Effector CD4-positive, alpha-beta T cell (primary cell): Measurements from ENCODE around the gene RAB13.

ENCODE experiments used
- DNase-seq: peaks from one replicate; pipeline ENCODE4 v3.0.0-alpha.2; 2020

The RAB13 gene

GRCh38 chr1:153977250-153978240 lies 8.6 kb downstream of the RAB13 start, which contains the start of gene JTB:
Gene JTB, minus strand, starts transcription at chr1:153977674. Its CDS starts 422 bp downstream, at chr1:153977252.
- peak; percentile 86 for DNase-seq

- no peak for DNase-seq
Measured at GRCh38 chr1:153976819-153977249, 9.3 kb downstream of the RAB13 start.

GRCh38 chr1:153973525-153973924 lies 12.6 kb downstream of the RAB13 start:
- no peak for DNase-seq

- no peak for DNase-seq
Measured at GRCh38 chr1:153973071-153973470, 13.1 kb downstream of the RAB13 start.

- DNase-seq: no peak
Measured at GRCh38 chr1:153970346-153970745, 15.8 kb downstream of the RAB13 start.

- no peak for DNase-seq
Measured at GRCh38 chr1:153968972-153969371, 17.2 kb downstream of the RAB13 start.

GRCh38 chr1:153968408-153968807 lies 17.7 kb downstream of the RAB13 start:
- DNase-seq: no peak

GRCh38 chr1:153968000-153968363 lies 18.2 kb downstream of the RAB13 start:
- no peak for DNase-seq

- peak; percentile 81 for DNase-seq
Measured at GRCh38 chr1:153967107-153967999, 18.8 kb downstream of the RAB13 start, which contains the start of gene CREB3L4. Gene CREB3L4, plus strand, starts transcription at chr1:153967902. Its CDS starts 624 bp downstream, at chr1:153968526.

- DNase-seq: no peak
Measured at GRCh38 chr1:153963850-153964331, 22.2 kb downstream of the RAB13 start.

GRCh38 chr1:153963030-153963849 lies 22.9 kb downstream of the RAB13 start, which contains the start of gene SLC39A1:
Gene SLC39A1, minus strand, starts transcription at chr1:153963537. Its CDS starts 822 bp downstream, at chr1:153962715.
- peak; percentile 95 for DNase-seq

GRCh38 chr1:153962088-153963029 lies 23.8 kb downstream of the RAB13 start:
- DNase-seq: no peak

- no peak for DNase-seq
Measured at GRCh38 chr1:153961421-153961820, 24.7 kb downstream of the RAB13 start.

- no peak for DNase-seq
Measured at GRCh38 chr1:153960206-153960605, 25.9 kb downstream of the RAB13 start.

- DNase-seq: no peak
Measured at GRCh38 chr1:153959454-153959853, 26.7 kb downstream of the RAB13 start.

- DNase-seq: no peak
Measured at GRCh38 chr1:153958961-153959260, 27.2 kb downstream of the RAB13 start.

GRCh38 chr1:153958111-153958960 lies 27.8 kb downstream of the RAB13 start, which contains the start of gene CRTC2:
Gene CRTC2, minus strand, starts transcription at chr1:153958612. Its CDS starts 115 bp downstream, at chr1:153958497.
- DNase-seq: peak; percentile 99

GRCh38 chr1:153957744-153958110 lies 28.4 kb downstream of the RAB13 start:
- no peak for DNase-seq

- no peak for DNase-seq
Measured at GRCh38 chr1:153956997-153957715, 29.0 kb downstream of the RAB13 start.
